Endodermal cell (in vitro differentiated cells): ENCODE results near the gene TTC9B. TPM values are rescaled to one million over a fixed set of nuclear protein-coding genes. Genes with fewer than 3 reads are reported as not detected.
"Not testable (repeated sequence)": the region's sequence is repeated elsewhere in the genome, so short reads cannot be mapped to it uniquely, and the experiment has no call there.

ENCODE experiments used
- DNase-seq: peaks from one replicate; pipeline ENCODE4 v3.0.0-alpha.2; 2017
- H3K27ac ChIP-seq: 2 replicates; pipeline ENCODE4 v1.5.1; 2013; ENCODE audit warnings: mild to moderate bottlenecking, low read depth, low read length, moderate library complexity
- H3K27me3 ChIP-seq: 2 replicates; pipeline ENCODE4 v1.6.1; 2013; ENCODE audit warnings: mild to moderate bottlenecking, low read length, moderate library complexity; ENCODE audit not compliant: insufficient read depth, control insufficient read depth, poor library complexity, severe bottlenecking
- H3K36me3 ChIP-seq: 2 replicates; pipeline ENCODE4 v1.7.0; 2013; ENCODE audit warnings: mild to moderate bottlenecking, low read length, moderate library complexity; ENCODE audit not compliant: control insufficient read depth, insufficient read depth
- H3K4me1 ChIP-seq: one replicate; pipeline ENCODE4 v1.7.0; 2013; ENCODE audit warnings: low read length; ENCODE audit not compliant: control insufficient read depth, insufficient read depth
- H3K4me3 ChIP-seq: 2 replicates; pipeline ENCODE4 v1.5.1; 2013; ENCODE audit warnings: mild to moderate bottlenecking, low read length, moderate library complexity
- H3K9ac ChIP-seq: 2 replicates; pipeline ENCODE4 v1.6.1; 2013; ENCODE audit warnings: mild to moderate bottlenecking, low read length, moderate library complexity; ENCODE audit not compliant: poor library complexity, severe bottlenecking; ENCODE audit errors: extremely low read depth
- H3K9me3 ChIP-seq: 2 replicates; pipeline ENCODE4 v1.6.1; 2013; ENCODE audit warnings: mild to moderate bottlenecking, low read length, moderate library complexity; ENCODE audit not compliant: control insufficient read depth
- H3K27ac Mint-ChIP-seq: 2 replicates; pipeline ENCODE4 v1.8.0; 2020; ENCODE audit warnings: mixed read lengths
- H3K27me3 Mint-ChIP-seq: 2 replicates; pipeline ENCODE4 v1.8.0; 2021; ENCODE audit warnings: mild to moderate bottlenecking, mixed read lengths; ENCODE audit not compliant: insufficient read depth
- H3K36me3 Mint-ChIP-seq: 2 replicates; pipeline ENCODE4 v1.8.0; 2020; ENCODE audit warnings: low read depth, mixed read lengths
- H3K4me1 Mint-ChIP-seq: 2 replicates; pipeline ENCODE4 v1.8.0; 2020; ENCODE audit warnings: mixed read lengths
- H3K4me3 Mint-ChIP-seq: 2 replicates; pipeline ENCODE4 v1.8.0; 2020; ENCODE audit warnings: mild to moderate bottlenecking, moderate library complexity, mixed read lengths
- H3K9me3 Mint-ChIP-seq: 2 replicates; pipeline ENCODE4 v1.8.0; 2020; ENCODE audit warnings: mild to moderate bottlenecking, mixed read lengths
- CTCF ChIP-seq: fragments of 200-600 bp; sonication (generic); conservative IDR thresholded peaks from 2 replicates; pipeline ENCODE4 v1.5.0; 2021; ENCODE audit warnings: antibody characterized with exemption, mild to moderate bottlenecking
- WGBS, 2 experiments: methylation state at CpG; one replicate each; pipeline versions ENCODE4 v1.1.5 to v1.1.7; 2013; ENCODE audit warnings: missing lambda C conversion rate in 2 of 2, mixed read lengths in 1 of 2; ENCODE audit not compliant: insufficient coverage in 1 of 2, insufficient read length in 1 of 2; 5-methylcytosine and 5-hydroxymethylcytosine counted together
- total RNA-seq, 2 donors: library from RNA; stranded (reverse); fragmentation: NEBNext Ultra II Directional in 1 of 2; extraction: Animal tissue kit (Norgen Biotek cat#: 25700) in 1 of 2; gene quantifications; 2 replicates in 1 of 2; 3 replicates in 1 of 2; pipeline ENCODE4 v1.2.1, GENCODE V29; 2021

Gene TTC9B
- total RNA-seq, 2 donors from 2014 or later, result not detected

- peaks cover 6% of the 10 kb centered on the region for H3K9me3 Mint-ChIP-seq
These were observed 40.7 kb downstream of the TTC9B start for GRCh38 chr19:40177286-40178070.

DNA sequence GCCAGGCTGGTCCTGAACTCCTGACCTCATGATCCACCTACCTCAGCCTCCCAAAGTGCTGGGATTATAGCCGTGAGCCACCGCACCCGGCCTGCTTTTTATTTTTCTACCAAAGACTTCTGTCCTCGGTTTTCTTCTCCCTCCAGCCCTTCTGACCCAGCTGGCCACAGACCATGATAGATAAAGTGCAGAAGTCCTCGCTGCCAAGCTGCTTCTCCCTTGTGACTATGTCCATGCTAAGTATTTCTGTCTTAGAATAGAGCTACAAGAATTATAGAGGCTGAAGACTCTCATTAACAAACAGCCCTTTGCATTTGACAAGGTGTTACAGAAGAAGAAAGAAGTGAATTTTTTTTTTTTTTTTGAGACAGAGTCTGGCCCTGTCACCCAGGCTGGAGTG is 42.4 kb downstream of the TTC9B start:
- Histone ChIP-seq H3K9ac (no peak overlapping the region), H3K27me3 (no peaks in the 10 kb centered on the region), H3K27ac (no peak overlapping the region), H3K9me3 (no peaks in the 10 kb centered on the region), H3K4me3 (no peak overlapping the region), H3K36me3 (no peaks in the 10 kb centered on the region), H3K4me1 (no peaks in the 10 kb centered on the region)
- peaks cover 9% of the 10 kb centered on the region for H3K9me3 Mint-ChIP-seq
- H3K4me1 Mint-ChIP-seq, result no peaks in the 10 kb centered on the region
- TF ChIP-seq CTCF, result no peak
- H3K36me3 Mint-ChIP-seq, result no peaks in the 10 kb centered on the region
- no peak overlapping the region for H3K4me3 Mint-ChIP-seq
- no peaks in the 10 kb centered on the region for H3K27me3 Mint-ChIP-seq
- WGBS, 2 experiments, result 50 to 82% methylated on average over 2 to 5 of the region's 5 CpGs
- DNase-seq, result no peak
- no peak overlapping the region for H3K27ac Mint-ChIP-seq

More at GRCh38 chr19:40177286-40178070, 40.7 kb downstream of the TTC9B start:
- Mint-ChIP-seq H3K27ac (no peak overlapping the region), H3K27me3 (no peaks in the 10 kb centered on the region), H3K4me3 (no peak overlapping the region), H3K36me3 (no peaks in the 10 kb centered on the region), H3K4me1 (no peaks in the 10 kb centered on the region)
- Histone ChIP-seq H3K27me3 (no peaks in the 10 kb centered on the region), H3K36me3 (no peaks in the 10 kb centered on the region), H3K27ac (no peak overlapping the region), H3K9ac (no peak overlapping the region), H3K4me1 (no peaks in the 10 kb centered on the region), H3K4me3 (no peak overlapping the region), H3K9me3 (no peaks in the 10 kb centered on the region)
- 81 to 91% methylated on average over 2 to 5 of the region's 5 CpGs for WGBS, 2 experiments
- no peak for TF ChIP-seq CTCF
- no peak for DNase-seq

DNA sequence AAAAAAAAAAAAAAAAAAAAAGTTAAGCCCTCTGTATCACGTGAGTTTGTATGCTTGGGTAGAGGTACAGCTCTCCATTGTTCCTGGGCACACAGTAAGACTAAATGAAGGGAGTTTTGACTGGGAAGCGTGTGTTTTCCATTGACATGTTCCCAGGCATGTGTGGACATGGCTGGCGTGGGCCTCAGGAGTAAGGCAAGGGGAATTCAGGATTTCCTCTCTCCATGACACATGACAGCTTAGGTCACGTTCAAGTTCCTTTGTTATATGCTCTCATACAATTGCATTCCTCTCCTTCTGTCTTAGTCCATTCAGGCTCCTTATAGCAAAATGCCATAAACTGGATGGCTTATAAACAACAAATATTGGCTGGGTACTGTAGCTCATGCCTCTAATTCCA is 44.1 kb downstream of the TTC9B start:
- TF ChIP-seq CTCF, result no peak
- no peak overlapping the region for H3K27ac Mint-ChIP-seq
- WGBS, 2 experiments, result 81 to 91% methylated on average over 2 to 4 of the region's 4 CpGs
- no peak for DNase-seq
- no peak overlapping the region for H3K27ac ChIP-seq
- H3K36me3 ChIP-seq, result no peaks in the 10 kb centered on the region
- H3K4me1 Mint-ChIP-seq, result no peaks in the 10 kb centered on the region
- H3K36me3 Mint-ChIP-seq, result no peaks in the 10 kb centered on the region
- peaks cover 2% of the 10 kb centered on the region for H3K27me3 Mint-ChIP-seq
- no peaks in the 10 kb centered on the region for H3K4me1 ChIP-seq
- no peaks in the 10 kb centered on the region for H3K9me3 ChIP-seq
- H3K9me3 Mint-ChIP-seq, result peaks cover 16% of the 10 kb centered on the region
- no peak overlapping the region for H3K4me3 Mint-ChIP-seq
- no peak overlapping the region for H3K9ac ChIP-seq
- H3K27me3 ChIP-seq, result no peaks in the 10 kb centered on the region
- H3K4me3 ChIP-seq, result no peak overlapping the region

DNA sequence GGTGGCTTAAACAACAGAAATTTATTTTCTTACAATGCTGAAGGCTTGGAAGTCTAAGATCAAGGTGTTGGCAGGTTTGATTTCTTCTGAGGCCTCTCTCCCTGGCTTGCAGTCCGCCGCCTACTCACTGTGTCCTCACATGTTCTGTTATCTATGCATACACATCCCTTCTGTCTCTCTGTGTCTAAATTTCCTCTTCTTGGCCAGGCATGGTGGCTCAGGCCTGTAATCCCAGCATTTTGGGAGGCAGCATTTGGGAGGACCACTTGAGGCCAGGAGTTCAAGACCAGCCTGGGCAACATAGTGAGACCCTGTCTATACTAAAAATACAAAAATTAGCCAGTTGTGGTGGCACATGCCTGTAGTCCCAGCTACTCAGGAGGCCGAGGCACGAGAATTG is 46.9 kb downstream of the TTC9B start:
- H3K4me1 Mint-ChIP-seq, H3K36me3 ChIP-seq, H3K9me3 ChIP-seq, H3K4me1 ChIP-seq, H3K27ac ChIP-seq, H3K9me3 Mint-ChIP-seq, H3K27me3 ChIP-seq, H3K4me3 Mint-ChIP-seq, DNase-seq, H3K9ac ChIP-seq, H3K36me3 Mint-ChIP-seq, H3K27ac Mint-ChIP-seq, H3K4me3 ChIP-seq, H3K27me3 Mint-ChIP-seq: not testable (repeated sequence)
- WGBS, 2 experiments, result 92% methylated on average over 4 of the region's 4 CpGs

GRCh38 chr19:40170303-40170989 is 47.7 kb downstream of the TTC9B start:
- H3K27me3 ChIP-seq, H3K4me1 ChIP-seq, H3K9me3 ChIP-seq, H3K36me3 Mint-ChIP-seq, H3K9me3 Mint-ChIP-seq, H3K27ac ChIP-seq, H3K27me3 Mint-ChIP-seq, H3K4me1 Mint-ChIP-seq, H3K9ac ChIP-seq, H3K4me3 Mint-ChIP-seq, H3K4me3 ChIP-seq, H3K36me3 ChIP-seq, DNase-seq, H3K27ac Mint-ChIP-seq: not testable (repeated sequence)
- WGBS, 2 experiments, result 92 to 93% methylated on average over 9 to 34 of the region's 39 CpGs
